ENCODE results near the gene TNFSF11.

GRCh38 chr13:42610649-42611048 lies 36.7 kb downstream of the TNFSF11 start:
- TF ChIP-seq, protein P1, sequence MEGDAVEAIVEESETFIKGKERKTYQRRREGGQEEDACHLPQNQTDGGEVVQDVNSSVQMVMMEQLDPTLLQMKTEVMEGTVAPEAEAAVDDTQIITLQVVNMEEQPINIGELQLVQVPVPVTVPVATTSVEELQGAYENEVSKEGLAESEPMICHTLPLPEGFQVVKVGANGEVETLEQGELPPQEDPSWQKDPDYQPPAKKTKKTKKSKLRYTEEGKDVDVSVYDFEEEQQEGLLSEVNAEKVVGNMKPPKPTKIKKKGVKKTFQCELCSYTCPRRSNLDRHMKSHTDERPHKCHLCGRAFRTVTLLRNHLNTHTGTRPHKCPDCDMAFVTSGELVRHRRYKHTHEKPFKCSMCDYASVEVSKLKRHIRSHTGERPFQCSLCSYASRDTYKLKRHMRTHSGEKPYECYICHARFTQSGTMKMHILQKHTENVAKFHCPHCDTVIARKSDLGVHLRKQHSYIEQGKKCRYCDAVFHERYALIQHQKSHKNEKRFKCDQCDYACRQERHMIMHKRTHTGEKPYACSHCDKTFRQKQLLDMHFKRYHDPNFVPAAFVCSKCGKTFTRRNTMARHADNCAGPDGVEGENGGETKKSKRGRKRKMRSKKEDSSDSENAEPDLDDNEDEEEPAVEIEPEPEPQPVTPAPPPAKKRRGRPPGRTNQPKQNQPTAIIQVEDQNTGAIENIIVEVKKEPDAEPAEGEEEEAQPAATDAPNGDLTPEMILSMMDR (conservative IDR thresholded peaks at IDR 0.05; ENCODE audit: low read length) = no peak
- TF ChIP-seq EZH2phosphoT487 (IDR thresholded peaks at IDR 0.05; ENCODE audit: borderline replicate concordance, low read depth, low read length) = no peak
